Activated CD8-positive, alpha-beta memory T cell treated with anti-CD3 and anti-CD28 coated beads, Interleukin-2, amount 50 U/mL, for 4 hours (primary cell): ENCODE results near the gene ATAD1.
"Not testable (repeated sequence)": the region's sequence is repeated elsewhere in the genome, so short reads cannot be mapped to it uniquely, and the experiment has no call there.

ENCODE experiments used
- DNase-seq: peaks from one replicate; pipeline ENCODE4 v3.0.0-alpha.2; 2020

Gene ATAD1

DNA sequence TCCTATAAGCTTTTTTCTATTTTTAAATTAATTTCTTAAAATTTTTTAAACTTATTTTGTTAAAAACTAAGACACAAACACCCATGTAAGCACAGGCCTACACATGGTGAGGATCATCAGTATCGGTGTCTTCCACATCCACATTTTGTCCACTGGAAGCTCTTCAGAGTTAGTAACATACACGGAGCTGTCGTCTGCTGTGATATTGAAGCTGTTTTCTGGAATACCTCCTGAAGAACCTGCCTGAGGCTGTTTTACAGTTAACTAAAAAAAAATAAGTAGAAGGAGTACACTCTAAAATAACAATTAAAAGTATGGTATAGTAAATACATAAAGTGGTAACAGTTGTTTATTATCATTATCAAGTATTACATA is 27.6 kb upstream of the ATAD1 start:
- DNase-seq = no peak

DNA sequence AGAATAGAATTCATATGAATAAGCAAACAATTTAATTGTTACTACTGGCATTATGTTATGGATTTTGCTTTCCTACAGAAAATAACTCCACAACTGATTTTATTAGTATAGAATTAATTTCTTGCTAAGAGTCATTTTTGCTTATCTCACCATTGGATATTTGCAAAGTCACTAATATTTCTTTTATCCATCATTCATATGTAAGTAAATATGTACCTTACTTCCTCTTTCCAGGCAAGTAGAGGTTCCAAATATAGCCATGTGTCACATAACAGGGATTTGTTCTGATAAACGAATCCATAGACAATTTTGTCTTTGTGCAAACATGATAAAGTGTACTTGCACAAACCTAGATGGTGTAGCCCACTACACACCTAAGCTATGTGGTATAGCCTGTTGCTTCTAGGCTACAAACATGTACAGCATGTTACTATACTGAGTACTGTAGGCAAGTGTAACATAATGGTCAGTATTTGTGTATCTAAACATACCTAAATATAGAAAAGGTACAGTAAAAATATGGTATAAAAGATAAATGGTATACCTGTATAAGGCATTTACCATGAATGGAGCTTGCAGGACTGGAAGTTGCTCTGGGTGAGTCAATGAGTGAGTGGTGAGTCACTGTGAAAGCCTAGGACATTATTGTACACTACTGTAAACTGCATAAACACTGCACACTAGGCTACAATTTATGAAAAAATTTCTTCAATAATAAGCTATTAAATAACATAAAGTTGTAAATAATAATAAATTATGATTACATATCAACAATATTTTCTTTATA is 27.0 kb upstream of the ATAD1 start:
- DNase-seq = no peak

DNA sequence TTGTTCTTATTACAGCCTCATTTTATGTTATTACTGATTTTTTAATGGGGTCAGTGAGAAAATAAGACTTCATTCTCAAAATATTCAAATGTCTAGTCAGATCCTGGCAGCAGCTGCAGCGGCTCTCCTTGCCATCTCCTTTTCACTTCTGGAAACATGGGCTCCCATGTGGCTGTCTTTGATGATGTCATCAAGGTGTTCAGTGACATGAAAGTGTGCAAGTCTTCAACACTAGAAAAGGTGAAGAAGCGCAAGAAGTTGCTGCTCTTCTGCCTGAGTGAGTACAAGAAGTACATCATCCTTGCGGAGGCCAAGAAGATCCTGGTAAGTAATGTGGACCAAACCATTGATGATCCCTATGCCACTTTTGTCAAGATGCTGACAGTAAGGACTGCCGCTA is 25.7 kb upstream of the ATAD1 start:
- no peak for DNase-seq

DNA sequence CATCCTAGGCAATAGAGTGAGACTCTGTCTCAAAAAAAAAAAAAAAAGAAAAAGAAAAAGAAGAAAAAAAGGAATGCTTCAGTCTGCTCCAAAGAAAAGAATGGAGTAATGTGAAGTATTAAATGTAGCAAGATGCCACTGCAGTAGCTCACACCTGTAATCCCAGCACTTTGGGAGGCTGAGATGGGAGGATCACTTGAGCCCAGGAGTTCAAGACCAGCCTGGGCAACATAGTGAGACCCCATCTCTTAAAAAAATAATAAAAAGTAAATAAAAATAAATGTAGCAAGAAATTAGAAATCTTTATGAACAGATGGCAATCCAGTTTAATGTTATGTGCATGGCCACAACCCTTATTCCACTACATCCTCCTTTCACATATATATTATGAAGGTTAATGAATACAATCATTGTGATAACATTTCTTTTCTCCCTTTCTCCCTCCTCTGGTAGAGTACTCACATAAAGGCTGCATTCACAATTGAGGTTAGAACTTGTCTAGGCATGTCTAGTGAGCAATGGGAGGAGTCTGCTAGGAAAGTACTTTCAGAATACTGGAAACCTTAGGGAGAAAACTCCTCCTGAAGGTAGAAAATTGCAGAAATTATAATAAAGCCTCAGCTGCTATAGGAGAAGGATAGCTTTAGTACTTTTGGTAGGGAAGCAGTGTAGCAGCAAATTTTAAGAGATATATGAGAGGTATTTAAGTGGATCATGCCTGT is 24.9 kb upstream of the ATAD1 start:
- DNase-seq = no peak

DNA sequence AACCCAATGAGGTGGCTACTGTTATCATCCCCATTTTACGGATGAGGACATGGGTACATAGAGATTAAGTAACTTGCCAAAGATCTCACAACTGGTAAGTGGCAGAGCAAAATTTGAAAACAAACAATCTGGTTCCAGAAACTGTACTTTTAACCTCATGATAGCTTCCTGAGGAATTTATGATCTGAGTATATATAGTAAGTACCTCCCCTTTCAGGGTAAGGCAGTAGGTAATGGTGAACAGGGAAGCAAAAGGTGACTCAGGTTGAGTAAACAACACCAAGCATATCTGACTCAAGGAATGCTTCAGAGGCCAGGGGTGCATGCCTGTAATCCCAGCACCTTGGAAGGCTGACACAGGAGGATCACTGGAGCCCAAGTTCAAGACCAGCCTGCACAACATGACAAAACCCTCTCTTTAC is 24.2 kb upstream of the ATAD1 start:
- no peak for DNase-seq

DNA sequence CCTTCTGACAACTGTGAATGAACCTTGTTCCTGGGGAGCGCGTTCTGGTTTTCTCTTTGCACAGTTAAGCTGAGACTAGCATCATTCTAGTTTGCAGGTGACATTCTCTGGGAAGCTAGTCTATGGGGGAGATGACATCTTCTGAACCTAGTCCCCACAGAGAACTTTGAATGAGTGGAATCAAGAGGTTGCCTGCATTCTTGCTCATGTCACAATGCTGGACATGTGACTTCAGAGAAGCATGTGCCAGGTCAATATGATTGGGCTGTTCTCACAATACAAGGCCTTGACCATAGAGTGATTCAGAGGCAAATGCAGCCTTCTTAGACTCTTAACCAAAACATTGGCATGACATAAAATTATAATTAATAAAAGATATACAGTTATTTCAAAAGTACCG is 23.2 kb upstream of the ATAD1 start:
- no peak for DNase-seq

DNA sequence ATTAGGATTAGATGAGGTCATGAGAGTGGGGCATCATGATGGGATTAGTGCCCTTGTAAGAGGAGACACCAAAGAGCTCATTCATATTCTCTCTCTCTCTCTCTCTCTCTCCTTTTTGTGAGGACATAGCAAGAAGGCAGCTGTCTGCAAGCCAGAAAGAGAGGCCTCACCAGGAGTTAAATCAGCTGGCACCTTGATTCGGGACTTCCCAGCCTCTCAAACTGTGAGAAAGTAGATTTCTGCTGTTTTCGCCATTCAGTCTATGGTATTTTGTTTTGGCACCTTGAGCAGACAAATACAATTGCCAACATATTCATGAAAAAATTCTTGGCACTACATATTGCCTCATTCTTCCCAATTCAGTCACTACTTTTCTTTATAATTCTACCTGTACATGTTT is 20.6 kb upstream of the ATAD1 start:
- no peak for DNase-seq

DNA sequence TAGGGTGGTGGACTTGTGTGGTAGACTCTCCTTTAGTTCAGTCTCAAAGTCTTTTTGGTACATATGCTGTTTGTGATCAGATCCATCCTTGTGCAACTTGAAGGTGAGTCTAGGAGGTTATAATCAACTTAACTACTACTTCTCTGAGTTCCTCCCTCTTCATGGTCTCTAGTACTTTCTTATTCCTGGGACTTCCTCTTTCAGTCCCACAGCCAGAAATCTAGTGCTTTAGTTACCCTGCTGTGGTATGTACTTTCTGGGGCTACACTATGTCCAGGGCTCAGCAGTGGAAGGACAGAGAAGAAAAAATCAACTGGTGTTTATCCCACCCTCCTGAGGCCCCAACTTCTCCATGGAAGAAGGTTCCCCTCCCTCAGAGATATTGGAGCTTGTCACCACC is 19.4 kb upstream of the ATAD1 start:
- no peak for DNase-seq

DNA sequence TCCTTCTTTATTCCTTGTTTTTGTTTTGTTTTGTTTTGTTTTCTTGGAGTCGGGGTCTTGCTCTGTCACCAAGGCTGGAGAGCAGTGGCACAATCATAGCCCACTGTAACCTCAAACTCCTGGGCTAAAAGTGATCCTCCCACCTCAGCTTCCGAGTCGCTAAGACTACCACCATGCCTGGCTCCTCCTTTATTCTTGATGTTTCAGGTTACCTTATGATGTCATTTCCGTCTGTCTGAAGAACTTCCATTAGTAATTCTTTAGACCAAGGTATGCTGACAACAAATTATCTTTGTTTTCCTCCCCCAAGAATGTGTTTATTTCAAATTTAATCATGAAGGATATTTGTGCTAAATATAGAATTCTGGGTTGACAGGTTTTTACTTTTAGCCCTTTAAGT is 18.1 kb upstream of the ATAD1 start:
- no peak for DNase-seq

DNA sequence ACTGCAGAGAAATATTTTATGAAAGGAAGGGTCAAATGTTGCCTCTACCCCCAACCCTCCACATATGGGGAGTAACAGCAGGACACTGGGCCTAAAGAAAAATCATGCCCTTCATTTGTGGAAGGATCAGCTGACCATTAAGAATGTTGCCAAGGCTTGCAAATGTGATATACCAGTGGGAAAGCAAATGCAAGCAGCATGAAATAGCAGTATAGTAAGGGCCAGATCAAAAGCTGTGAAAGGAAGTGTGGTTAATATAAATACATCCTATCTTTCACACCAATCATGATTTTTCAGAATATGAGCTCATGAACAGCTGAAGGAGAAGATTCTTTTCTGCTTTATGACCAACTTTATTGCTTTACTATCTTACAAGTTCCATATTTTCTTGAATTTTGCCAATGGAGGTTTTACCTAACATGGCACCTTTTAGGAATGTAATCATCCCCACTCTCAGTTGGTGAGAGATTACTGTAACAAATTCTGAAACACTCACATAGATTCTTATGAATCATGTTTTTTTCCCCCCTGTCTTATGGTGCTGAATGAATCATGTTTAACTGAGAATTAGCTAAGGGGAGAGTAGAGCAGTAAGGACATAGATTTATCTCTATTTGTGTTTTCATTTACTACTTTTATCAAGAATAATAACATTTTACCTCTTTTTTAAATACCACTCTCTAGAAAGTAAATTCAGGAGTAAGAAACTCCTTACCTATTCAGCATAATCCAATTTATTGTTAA is 12.1 kb upstream of the ATAD1 start:
- DNase-seq = no peak

DNA sequence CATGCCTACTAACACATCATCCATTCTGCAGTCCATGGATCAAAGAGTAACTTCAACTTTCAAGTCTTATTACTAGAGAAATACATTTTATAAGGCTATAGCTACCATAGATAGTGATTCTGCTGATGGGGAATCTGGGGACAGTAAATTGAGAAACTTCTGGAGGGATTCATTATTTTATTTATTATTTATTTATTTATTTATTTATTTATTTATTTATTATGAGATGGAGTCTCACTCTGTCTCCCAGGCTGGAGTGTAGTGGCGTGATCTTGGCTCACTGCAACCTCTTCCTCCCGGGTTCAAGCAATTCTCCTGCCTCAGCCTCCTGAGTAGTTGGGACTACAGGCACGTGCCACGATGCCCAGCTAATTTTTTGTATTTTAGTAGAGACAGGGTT is 11.0 kb upstream of the ATAD1 start:
- DNase-seq = not testable (repeated sequence)

DNA sequence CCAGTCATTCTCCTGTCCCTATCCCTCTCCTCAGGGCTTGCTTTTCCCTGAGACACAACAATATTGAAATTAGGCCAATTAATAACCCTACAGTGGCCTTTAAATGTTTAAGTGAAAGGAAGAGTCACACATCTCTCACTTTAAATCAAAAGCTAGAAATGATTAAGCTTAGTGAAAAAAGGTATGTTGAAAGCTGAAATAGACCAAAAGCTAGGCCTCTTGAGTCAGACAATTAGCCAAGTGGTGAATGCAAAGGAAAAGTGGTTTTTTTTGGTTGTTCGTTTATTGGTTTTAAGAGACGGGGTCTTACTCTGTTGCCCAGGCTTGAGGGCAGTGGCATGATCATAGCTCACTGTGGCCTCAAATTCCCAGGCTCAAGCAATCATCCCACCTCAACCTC is 9.7 kb upstream of the ATAD1 start:
- DNase-seq = no peak

DNA sequence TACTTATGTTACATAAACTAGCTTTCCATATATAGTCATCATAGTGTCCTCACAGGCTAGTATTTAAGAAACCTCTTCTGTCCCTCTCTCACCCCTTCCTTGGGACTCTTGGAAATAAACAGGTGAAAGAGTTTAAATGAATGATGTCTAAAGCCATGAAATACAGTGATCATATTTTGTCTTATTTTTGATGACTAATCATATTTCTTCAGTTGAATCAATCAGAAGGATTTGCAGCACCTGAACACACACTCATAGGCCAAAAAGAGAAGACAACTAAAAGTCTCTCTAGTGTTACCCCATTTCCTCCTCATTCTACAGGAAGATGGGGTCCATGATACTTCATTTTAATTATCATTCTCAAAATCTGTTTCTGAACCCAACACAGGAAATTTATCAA is 8.6 kb upstream of the ATAD1 start:
- no peak for DNase-seq

DNA sequence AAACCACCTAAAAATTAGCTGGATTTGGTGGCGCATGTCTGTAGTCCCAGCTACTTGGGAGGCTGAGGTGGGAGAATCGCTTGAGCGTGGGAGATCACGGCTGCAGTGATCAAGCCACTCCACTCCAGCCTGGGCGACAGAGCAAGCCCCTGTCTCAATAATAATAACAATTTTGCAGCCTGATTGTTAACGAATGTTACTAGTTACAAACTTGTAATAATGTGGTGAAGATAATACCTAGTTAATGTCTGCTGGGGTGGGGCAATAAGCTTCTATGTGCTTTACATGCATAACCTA is 1.2 kb upstream of the ATAD1 start:
- DNase-seq = no peak

DNA sequence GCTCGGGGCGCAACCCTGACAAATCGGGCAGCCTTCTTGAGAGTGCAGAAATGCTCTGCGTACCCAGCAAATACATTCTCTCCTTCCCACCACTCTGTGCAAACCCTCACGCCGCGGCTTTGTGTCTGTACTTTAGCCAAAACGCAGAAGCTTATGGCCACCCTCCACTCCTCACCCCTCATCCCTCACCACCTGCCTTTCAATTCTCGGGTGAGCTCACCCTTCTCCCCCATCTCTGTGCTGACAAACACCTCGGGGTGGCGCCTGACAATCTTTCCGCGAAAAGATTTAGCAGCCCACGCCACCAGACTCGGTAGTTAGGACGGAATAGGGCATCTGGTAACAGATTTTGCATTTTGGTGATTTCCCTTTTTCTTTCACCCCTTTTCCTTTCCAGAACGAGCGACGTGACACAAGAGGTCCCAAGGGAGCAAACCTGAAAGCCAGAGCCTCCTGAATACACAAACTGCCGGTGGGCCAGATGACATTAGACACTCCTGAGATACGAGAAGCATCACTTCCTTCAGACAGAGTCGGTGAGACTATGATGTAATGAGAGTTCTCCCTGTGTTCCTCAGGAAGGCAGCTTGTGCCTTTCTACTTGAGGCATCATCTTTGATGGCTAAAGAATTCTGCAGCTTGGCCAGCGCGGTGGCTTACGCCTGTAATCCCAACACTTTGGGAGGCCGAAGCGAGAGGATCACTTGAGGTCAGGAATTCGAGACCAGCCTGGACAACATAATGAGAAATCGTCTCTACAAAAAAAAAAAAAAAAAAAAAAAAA is 671 bp upstream of the ATAD1 start:
- peak; percentile 71 for DNase-seq

DNA sequence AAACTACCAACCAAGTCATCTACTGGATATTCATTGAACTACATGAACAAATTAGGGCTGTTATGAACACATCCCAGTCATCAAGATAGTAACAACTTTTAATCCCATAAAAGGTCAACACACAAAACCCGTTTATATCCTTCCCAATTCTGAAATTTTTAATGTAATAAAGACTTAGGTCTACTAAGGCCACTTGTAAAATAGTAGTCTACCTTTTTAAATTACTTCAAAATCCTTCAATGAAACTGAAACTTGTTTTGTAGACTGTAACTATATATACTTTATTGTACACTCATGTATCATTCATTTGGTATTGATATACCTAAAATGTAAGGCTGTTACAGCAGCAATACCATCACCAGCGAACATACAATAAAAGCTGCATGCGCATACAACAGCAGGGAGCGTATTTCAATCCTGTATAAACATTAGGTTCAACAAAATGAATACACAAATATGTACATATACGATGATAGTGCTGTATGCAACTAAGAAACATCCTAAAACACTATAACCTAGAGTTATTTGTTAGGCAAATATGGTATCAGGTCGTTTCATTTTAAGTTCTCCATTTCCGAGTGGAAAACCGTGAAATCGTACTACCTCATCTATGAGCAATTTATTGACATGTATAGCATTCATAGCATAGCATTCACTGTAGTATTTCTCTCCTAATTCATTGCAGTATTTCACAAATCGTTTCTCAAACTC is 973 bp downstream of the ATAD1 start:
- DNase-seq = no peak

DNA sequence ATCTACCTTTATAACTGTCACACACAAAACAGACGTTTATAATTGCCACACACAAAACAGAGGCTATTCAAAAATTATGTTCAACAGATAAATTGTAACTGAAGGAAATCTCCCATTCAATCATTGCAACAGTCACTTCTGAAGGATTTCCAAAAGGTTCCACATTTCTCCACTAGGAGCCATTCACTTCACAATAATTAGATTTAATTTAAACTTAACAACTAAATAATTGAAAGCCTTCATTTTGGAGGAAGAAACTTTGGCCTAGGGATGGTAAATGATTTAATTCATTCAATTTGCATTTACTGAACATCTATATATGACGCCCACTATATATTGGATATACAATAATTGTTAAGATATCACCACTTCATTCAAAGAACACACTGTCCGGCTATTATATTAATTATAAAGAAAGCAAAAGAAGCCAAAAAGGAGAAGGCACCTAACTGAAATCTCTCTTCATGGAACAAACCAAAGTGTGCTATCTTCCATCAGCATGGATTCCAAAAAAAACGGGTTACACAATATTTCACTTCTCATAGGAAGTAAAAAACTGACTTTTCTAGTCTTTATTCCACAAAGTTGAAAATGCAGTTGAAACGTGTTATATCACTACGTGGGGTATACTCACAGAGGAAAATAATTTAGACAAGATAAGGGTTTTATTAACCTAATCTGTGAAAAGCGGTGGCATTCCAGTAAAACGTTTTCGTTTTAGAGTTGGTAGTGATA is 1.7 kb downstream of the ATAD1 start:
- no peak for DNase-seq

DNA sequence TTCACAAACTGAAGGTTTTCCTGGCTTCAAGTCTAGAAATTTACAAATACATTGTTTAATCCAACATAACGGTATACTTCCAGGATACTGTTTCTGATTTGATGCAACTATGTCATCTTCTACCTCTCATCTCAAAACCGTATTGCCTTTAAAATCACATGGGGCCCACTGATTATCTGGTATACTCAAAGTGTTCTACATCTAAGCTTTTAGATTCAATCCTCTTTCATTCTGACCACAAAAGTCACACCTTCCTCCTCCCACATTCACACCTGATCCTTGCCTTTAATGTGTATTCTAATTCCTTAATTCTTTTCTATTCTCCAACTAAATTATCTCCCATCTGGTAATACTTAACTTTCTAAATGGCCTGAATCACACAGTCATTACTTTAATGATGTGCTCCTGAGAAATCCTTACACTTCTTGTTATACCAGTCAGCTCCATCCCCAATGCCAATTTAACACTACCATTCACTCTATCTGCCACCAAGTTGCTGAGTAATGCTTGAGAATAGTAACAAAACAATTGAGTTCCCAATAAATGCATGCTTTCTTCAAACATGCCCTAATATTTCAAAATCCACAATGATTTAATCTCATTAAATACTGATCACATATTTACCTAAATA is 13.0 kb downstream of the ATAD1 start:
- DNase-seq = no peak

DNA sequence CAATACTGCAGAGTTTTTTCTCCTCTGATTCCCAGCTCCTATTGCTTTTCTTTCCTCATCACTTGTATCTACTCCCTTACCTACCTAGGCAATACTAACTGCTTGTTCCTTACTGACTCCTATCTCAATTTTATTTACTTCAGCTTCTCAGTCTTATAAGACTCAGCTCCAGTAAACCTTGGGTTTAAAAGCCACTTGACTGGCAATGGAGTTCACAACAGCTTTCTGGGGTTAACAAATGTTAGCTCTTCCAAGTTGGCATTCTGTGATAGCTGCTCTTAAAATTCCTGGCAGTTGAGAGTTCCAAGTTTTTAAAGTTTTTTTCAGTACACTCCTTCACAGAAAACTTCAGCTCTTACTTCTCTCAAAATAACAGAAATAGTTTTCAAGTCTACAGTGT is 14.2 kb downstream of the ATAD1 start:
- DNase-seq = no peak

DNA sequence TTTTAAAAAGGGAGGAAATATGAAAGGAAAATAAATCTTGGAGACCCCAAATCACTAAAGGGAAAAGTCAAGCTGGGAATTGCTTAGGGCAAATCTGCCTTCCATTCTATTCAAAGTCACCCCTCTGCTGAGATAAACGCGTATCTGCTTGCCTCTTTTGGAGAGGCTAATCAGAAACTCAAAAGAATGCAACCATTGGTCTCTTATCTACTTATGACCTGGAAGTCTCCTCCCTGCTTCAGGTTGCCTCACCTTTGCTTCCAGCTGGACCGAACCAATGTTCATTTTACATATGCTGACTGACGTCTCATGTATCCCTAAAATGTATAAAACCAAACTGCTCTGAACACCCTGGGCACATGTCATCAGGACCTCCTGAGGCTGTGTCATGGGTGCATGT is 14.7 kb downstream of the ATAD1 start:
- DNase-seq = no peak

DNA sequence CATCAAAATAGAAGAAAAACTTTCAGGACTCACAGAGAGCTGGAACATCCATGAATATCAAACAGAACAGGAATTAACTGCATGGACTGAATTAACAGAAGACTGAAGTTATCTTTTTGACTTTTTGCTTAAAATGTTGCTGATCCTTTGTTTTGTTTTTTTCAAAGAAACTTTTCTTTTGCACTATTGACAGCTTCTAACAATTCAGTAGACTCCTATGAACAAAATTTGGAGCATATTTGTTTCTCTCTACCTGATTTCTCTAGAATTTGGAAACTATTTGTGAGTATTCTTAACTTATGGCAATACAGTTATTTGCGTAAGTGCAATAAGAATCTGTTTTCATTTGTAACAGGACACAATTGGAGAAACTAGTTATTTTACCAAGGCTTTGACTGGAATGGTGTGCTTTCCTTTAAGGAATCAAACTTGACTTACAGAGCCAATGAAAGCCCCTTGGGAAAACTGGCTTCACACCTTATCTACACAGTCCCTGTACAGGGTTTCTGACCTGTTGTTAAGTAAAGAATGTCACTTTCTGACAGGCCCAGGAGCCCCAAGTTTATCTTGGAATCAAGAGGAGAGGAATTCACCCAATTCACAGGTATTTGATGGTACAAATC is 16.1 kb downstream of the ATAD1 start:
- DNase-seq = not testable (repeated sequence)
